ENCODE data around the gene DROSHA.

GRCh38 chr5:31417512-31417911 lies 114.4 kb downstream of the DROSHA start:
- TF ChIP-seq CTCF (IDR thresholded peaks at IDR 0.05) (no peak), POLR2A (IDR thresholded peaks at IDR 0.05) (no peak)
